Endothelial cell of umbilical vein (primary cell): ENCODE data around the gene MFSD1. TPM values are rescaled to one million over a fixed set of nuclear protein-coding genes. Genes with fewer than 3 reads are reported as not detected.
A peak's percentile ranks its signal among the peaks of the same experiment; 100 is the strongest.

Experiments
- BruUV-seq: library from RNA; stranded (reverse); fragments of 400-500 nt; replicated peaks from 2 replicates; lab custom pipeline; 2021; lab: Mats Ljungman, UMichigan
- CTCF ChIA-PET: fragments of 300-600, 350-600 bp; sonication (Branson Sonifier 250); formaldehyde crosslinking; loops from one replicate; lab custom pipeline; 2021; ENCODE audit warnings: antibody characterized with exemption, inconsistent platforms; lab: Charles Lee
- POLR2A ChIA-PET: fragments of 300-600, 350-600 bp; sonication (Branson Sonifier 250); formaldehyde crosslinking; loops from one replicate; lab custom pipeline; 2021; ENCODE audit warnings: antibody characterized with exemption, inconsistent platforms; lab: Charles Lee
- DNase-seq: peaks from one replicate; pipeline ENCODE4 v3.0.0-alpha.2; 2011; ENCODE audit warnings: low read depth, low spot score
- FAIRE-seq: peaks from 2 replicates; lab custom pipeline; 2011; peaks lifted over from hg19 to GRCh38; lab: Jason Lieb, UNC
- H2AFZ ChIP-seq: 2 replicates; pipeline ENCODE4 v1.6.0; 2012; ENCODE audit warnings: low read depth, low read length, control low read depth, inconsistent platforms
- H3K27ac ChIP-seq: 2 replicates; pipeline ENCODE4 v1.5.1; 2011; ENCODE audit warnings: low read depth, mild to moderate bottlenecking, control low read depth, low read length, moderate library complexity; ENCODE audit not compliant: insufficient read depth
- H3K27me3 ChIP-seq, 2 experiments: 2 replicates each; pipeline versions ENCODE4 v1.6.0 to v1.6.1; 2011; ENCODE audit warnings: low read length in 2 of 2, mixed read lengths in 1 of 2; ENCODE audit not compliant: control insufficient read depth in 2 of 2, insufficient read depth in 2 of 2
- H3K36me3 ChIP-seq, 2 experiments: 2 replicates in 1 of 2; 3 replicates in 1 of 2; pipeline ENCODE4 v1.5.1; 2011; ENCODE audit warnings: low read length in 2 of 2, mild to moderate bottlenecking in 1 of 2, moderate library complexity in 1 of 2; ENCODE audit not compliant: control insufficient read depth in 2 of 2, insufficient read depth in 2 of 2; ENCODE audit errors: extremely low read depth in 1 of 2
- H3K4me1 ChIP-seq: 3 replicates; pipeline ENCODE4 v1.5.1; 2011; ENCODE audit warnings: mild to moderate bottlenecking, low read length; ENCODE audit not compliant: control insufficient read depth, insufficient read depth; ENCODE audit errors: extremely low read depth
- H3K4me2 ChIP-seq: 2 replicates; pipeline ENCODE4 v1.6.1; 2011; ENCODE audit warnings: low read length, control low read depth, mixed read lengths; ENCODE audit not compliant: insufficient read depth
- H3K4me3 ChIP-seq, 3 experiments: fragments of 200-600 bp in 1 of 3; sonication (generic), shearing (Covaris generic) in 1 of 3; replicated peaks in 1 of 3; 2 replicates each; pipeline ENCODE4 v1.5.1; 2011 to 2016; ENCODE audit warnings: control low read depth in 3 of 3, low read length in 3 of 3, mild to moderate bottlenecking in 2 of 3, inconsistent platforms in 1 of 3, low read depth in 1 of 3, moderate library complexity in 1 of 3; ENCODE audit not compliant: insufficient read depth in 1 of 3
- H3K79me2 ChIP-seq: 2 replicates; pipeline ENCODE4 v1.6.0; 2012; ENCODE audit warnings: low read length, inconsistent platforms; ENCODE audit not compliant: control insufficient read depth, insufficient read depth
- H3K9ac ChIP-seq: replicated peaks from 2 replicates; pipeline ENCODE3; 2011; ENCODE audit warnings: low read length, control low read depth; ENCODE audit not compliant: insufficient read depth; ENCODE audit errors: extremely low read depth
- H3K9me1 ChIP-seq: replicated peaks from 3 replicates; pipeline ENCODE4 v1.6.0; 2011; ENCODE audit warnings: mild to moderate bottlenecking, low read length; ENCODE audit not compliant: control insufficient read depth, insufficient read depth; ENCODE audit errors: extremely low read depth
- H3K9me3 ChIP-seq: replicated peaks from 2 replicates; pipeline ENCODE4 v1.5.1; 2012; ENCODE audit warnings: low read length, inconsistent platforms; ENCODE audit not compliant: control insufficient read depth, insufficient read depth
- H4K20me1 ChIP-seq: replicated peaks from 2 replicates; pipeline ENCODE3; 2011; ENCODE audit warnings: mild to moderate bottlenecking, low read length; ENCODE audit not compliant: control insufficient read depth, insufficient read depth; ENCODE audit errors: extremely low read depth
- FOS ChIP-seq: IDR thresholded peaks from 2 replicates; pipeline ENCODE4 v1.6.1; 2011; ENCODE audit warnings: mild to moderate bottlenecking, low read length, moderate library complexity, borderline replicate concordance; ENCODE audit not compliant: insufficient read depth
- GATA2 ChIP-seq: IDR thresholded peaks from 2 replicates; pipeline ENCODE4 v1.7.0; 2011; ENCODE audit warnings: low read depth, mild to moderate bottlenecking, moderate library complexity, mixed read lengths, low read length; ENCODE audit not compliant: insufficient read length, insufficient read depth
- JUN ChIP-seq: IDR thresholded peaks from 2 replicates; pipeline ENCODE4 v1.6.1; 2011; ENCODE audit warnings: borderline replicate concordance, low read depth; ENCODE audit not compliant: insufficient read length, insufficient read depth
- MAX ChIP-seq: IDR thresholded peaks from 2 replicates; pipeline ENCODE4 v1.6.1; 2011; ENCODE audit not compliant: insufficient read depth, insufficient read length
- POLR2A ChIP-seq: IDR thresholded peaks from 2 replicates; pipeline ENCODE4 v1.6.1; 2012; ENCODE audit warnings: low read depth, mild to moderate bottlenecking, control low read depth, low read length
- POLR2AphosphoS5 ChIP-seq: IDR thresholded peaks from 2 replicates; pipeline ENCODE4 v1.6.1; 2012; ENCODE audit warnings: low read depth, mild to moderate bottlenecking, control low read depth, low read length, moderate library complexity; ENCODE audit not compliant: insufficient read depth
- dilution Hi-C: fragments of 300-500 bp; cut with MboI; formaldehyde crosslinking; loops from one replicate; pipeline ENCODE4 v1.15.0; 2019; ENCODE audit warnings: low sequenced_read_pairs; ENCODE audit not compliant: extremely low pct_ligation_motif_present
- intact Hi-C: fragments of 100-400 bp; cut with micrococcal nuclease; formaldehyde crosslinking; loops from one replicate; pipeline ENCODE4 v1.10.0; 2022
- polyA plus RNA-seq, 4 experiments: library from polyadenylated mRNA; depleted of rRNA in 3 of 4; stranded (reverse) in 3 of 4; unstranded in 1 of 4; fragments of >200 nt; gene quantifications; 2 replicates each; pipeline versions ENCODE4 v1.2.1 to v1.2.3, GENCODE V29; 2011 to 2012; ENCODE audit warnings: missing spikeins in 1 of 4
- total RNA-seq: library from RNA; stranded (reverse); gene quantifications from 2 replicates; pipeline ENCODE4 v1.2.3, GENCODE V29; 2021
- TF ChIP-seq, protein P1 (sequence below), 2 donors: IDR thresholded peaks; 1 replicate in 1 of 2; 2 replicates in 1 of 2; pipeline ENCODE4 v1.5.1; 2011; ENCODE audit warnings: low read length in 2 of 2, mild to moderate bottlenecking in 2 of 2, moderate library complexity in 2 of 2, control low read depth in 1 of 2, inconsistent platforms in 1 of 2, low read depth in 1 of 2; ENCODE audit not compliant: insufficient read depth in 1 of 2; ENCODE audit errors: extremely low read depth in 1 of 2

MFSD1 gene
- total and polyA plus RNA-seq, 2 donors (not counting 3 experiments of a cell fraction or from before 2014, with no cell fraction given) = 38.2 to 65.1 TPM

DNA sequence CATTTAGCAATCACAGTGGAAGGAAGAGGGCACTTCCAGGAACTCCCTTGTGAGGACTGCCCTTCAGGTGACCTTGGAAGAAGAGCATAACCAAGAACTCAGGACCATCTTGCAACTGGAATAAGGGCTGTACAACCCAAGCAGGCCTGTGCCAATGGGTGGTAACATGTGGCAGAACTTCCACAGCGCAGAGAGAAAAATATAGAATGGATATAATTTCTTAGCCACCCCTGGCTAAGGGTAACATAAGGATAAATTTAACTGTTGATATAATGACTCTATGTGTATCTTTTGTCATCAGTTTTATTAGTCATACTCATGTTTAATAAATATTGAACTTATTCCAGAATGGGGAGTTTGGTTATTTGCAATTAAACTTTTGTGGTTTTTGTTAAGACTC, 13.4 kb upstream of the MFSD1 start:
- peak; percentile 14 for DNase-seq
- Histone ChIP-seq H3K36me3 (no peaks in the 10 kb centered on the region), H3K27ac (no peak overlapping the region), H3K4me3 (no peak overlapping the region), H2AFZ (peak overlapping the region; percentile 39), H3K9ac (no peak overlapping the region), H3K79me2 (no peaks in the 10 kb centered on the region), H4K20me1 (no peaks in the 10 kb centered on the region), H3K9me1 (no peaks in the 10 kb centered on the region), H3K4me1 (peaks cover 8% of the 10 kb centered on the region), H3K9me3 (no peaks in the 10 kb centered on the region), H3K27me3 (no peaks in the 10 kb centered on the region), H3K4me2 (no peak overlapping the region)
- dilution Hi-C loops (no loop called here), intact Hi-C loops (no loop called here)
- ChIA-PET CTCF (interaction anchor here (0.9 to 4.1 kb wide), 16 partner anchors 8 to 257 kb away, joined by 3 to 247 read pairs (median 9); partner anchors contain the start of genes GFM1, MFSD1 and RARRES1), POLR2A (no interaction called here)
- TF ChIP-seq POLR2A (no peak), POLR2AphosphoS5 (no peak), JUN (no peak), FOS (peak; percentile 41), MAX (no peak), GATA2 (no peak)
- TF ChIP-seq, protein P1, sequence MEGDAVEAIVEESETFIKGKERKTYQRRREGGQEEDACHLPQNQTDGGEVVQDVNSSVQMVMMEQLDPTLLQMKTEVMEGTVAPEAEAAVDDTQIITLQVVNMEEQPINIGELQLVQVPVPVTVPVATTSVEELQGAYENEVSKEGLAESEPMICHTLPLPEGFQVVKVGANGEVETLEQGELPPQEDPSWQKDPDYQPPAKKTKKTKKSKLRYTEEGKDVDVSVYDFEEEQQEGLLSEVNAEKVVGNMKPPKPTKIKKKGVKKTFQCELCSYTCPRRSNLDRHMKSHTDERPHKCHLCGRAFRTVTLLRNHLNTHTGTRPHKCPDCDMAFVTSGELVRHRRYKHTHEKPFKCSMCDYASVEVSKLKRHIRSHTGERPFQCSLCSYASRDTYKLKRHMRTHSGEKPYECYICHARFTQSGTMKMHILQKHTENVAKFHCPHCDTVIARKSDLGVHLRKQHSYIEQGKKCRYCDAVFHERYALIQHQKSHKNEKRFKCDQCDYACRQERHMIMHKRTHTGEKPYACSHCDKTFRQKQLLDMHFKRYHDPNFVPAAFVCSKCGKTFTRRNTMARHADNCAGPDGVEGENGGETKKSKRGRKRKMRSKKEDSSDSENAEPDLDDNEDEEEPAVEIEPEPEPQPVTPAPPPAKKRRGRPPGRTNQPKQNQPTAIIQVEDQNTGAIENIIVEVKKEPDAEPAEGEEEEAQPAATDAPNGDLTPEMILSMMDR (IDR thresholded peaks at IDR 0.05; ENCODE audit: extremely low read depth in 1 of 2, insufficient read depth in 1 of 2, low read depth in 1 of 2, low read length in 2 of 2) = no peak
- FAIRE-seq = no peak
- BruUV-seq = no TSS peak
